ENCODE data around the gene PIH1D1. TPM values are rescaled to one million over a fixed set of nuclear protein-coding genes. Genes with fewer than 3 reads are reported as not detected.

PIH1D1 gene
- total RNA-seq, 2 donors from 2014 or later = 128 to 133 TPM

DNA sequence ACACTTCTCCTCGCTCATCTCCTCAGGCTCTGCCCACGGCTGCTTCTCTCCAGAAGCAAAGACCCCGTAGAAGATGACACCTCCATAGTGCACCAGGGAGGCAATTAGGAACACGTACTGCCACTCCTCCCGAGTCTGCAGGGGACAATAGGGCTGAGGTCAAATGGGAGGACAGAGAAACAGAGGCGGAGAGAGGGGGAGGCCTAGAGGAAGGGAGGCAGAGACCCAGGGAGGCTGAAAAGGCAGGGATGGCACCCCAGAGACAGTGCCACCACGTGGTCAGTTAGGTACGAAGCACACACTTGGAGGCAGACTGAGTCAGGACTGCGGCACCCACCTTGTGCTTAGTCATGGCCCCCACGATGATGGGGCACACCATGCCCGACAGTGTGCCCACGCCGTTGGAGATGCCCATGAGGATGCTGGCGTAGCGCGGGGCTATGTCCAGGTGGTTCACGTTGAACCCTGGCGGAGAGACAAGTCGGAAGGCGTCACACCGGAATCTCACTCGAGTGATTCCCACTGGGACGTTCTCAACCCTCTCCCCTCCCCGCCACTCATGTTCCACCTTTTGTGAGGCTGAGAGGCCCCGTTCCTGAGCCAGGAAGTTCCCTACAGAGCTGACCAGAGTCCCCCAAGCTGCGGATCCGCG lies 20.8 kb downstream of the PIH1D1 start:
- H3K9me3 Mint-ChIP-seq = peaks cover 17% of the 10 kb centered on the region
- H3K4me1 Mint-ChIP-seq = peaks cover 12% of the 10 kb centered on the region
- peak; percentile 59 for TF ChIP-seq CTCF (conservative IDR thresholded peaks at IDR 0.05)
- no peak overlapping the region for H3K4me3 Mint-ChIP-seq
- Histone ChIP-seq H3K4me1 (ENCODE audit: control insufficient read depth, insufficient read depth, low read length) (no peaks in the 10 kb centered on the region), H3K9ac (ENCODE audit: extremely low read depth, low read length, poor library complexity, severe bottlenecking) (no peak overlapping the region), H3K4me3 (ENCODE audit: low read length) (no peak overlapping the region), H3K27ac (ENCODE audit: low read depth, low read length) (no peak overlapping the region), H3K9me3 (ENCODE audit: control insufficient read depth, low read length) (no peaks in the 10 kb centered on the region), H3K27me3 (ENCODE audit: control insufficient read depth, insufficient read depth, low read length, poor library complexity, severe bottlenecking) (peaks cover 100% of the 10 kb centered on the region), H3K36me3 (ENCODE audit: control insufficient read depth, insufficient read depth, low read length) (no peaks in the 10 kb centered on the region)
- H3K27me3 Mint-ChIP-seq (ENCODE audit: insufficient read depth) = peaks cover 98% of the 10 kb centered on the region
- H3K27ac Mint-ChIP-seq = no peak overlapping the region
- no peak for DNase-seq
- H3K36me3 Mint-ChIP-seq (ENCODE audit: low read depth) = peaks cover 4% of the 10 kb centered on the region
- WGBS, 2 experiments (ENCODE audit: insufficient coverage in 1 of 2, insufficient read length in 1 of 2) = 77 to 80% methylated on average over 17 to 28 of the region's 28 CpGs

GRCh38 chr19:49430172-49430677 lies 21.4 kb downstream of the PIH1D1 start:
- Mint-ChIP-seq H3K27me3 (ENCODE audit: insufficient read depth) (peaks cover 98% of the 10 kb centered on the region), H3K36me3 (ENCODE audit: low read depth) (peaks cover 4% of the 10 kb centered on the region), H3K27ac (no peak overlapping the region), H3K4me3 (no peak overlapping the region), H3K9me3 (peaks cover 13% of the 10 kb centered on the region), H3K4me1 (peaks cover 16% of the 10 kb centered on the region)
- Histone ChIP-seq H3K9ac (ENCODE audit: extremely low read depth, low read length, poor library complexity, severe bottlenecking) (no peak overlapping the region), H3K4me1 (ENCODE audit: control insufficient read depth, insufficient read depth, low read length) (no peaks in the 10 kb centered on the region), H3K9me3 (ENCODE audit: control insufficient read depth, low read length) (no peaks in the 10 kb centered on the region), H3K27me3 (ENCODE audit: control insufficient read depth, insufficient read depth, low read length, poor library complexity, severe bottlenecking) (peaks cover 100% of the 10 kb centered on the region), H3K36me3 (ENCODE audit: control insufficient read depth, insufficient read depth, low read length) (no peaks in the 10 kb centered on the region), H3K27ac (ENCODE audit: low read depth, low read length) (no peak overlapping the region), H3K4me3 (ENCODE audit: low read length) (no peak overlapping the region)
- no peak for TF ChIP-seq CTCF (conservative IDR thresholded peaks at IDR 0.05)
- 83 to 91% methylated on average over 5 to 9 of the region's 9 CpGs for WGBS, 2 experiments (ENCODE audit: insufficient coverage in 1 of 2, insufficient read length in 1 of 2)
- DNase-seq = no peak

- no peak for TF ChIP-seq CTCF (conservative IDR thresholded peaks at IDR 0.05)
- Histone ChIP-seq H3K27ac (ENCODE audit: low read depth, low read length) (no peak overlapping the region), H3K4me1 (ENCODE audit: control insufficient read depth, insufficient read depth, low read length) (no peaks in the 10 kb centered on the region), H3K36me3 (ENCODE audit: control insufficient read depth, insufficient read depth, low read length) (no peaks in the 10 kb centered on the region), H3K9ac (ENCODE audit: extremely low read depth, low read length, poor library complexity, severe bottlenecking) (no peak overlapping the region), H3K4me3 (ENCODE audit: low read length) (peak overlapping the region; percentile 60), H3K9me3 (ENCODE audit: control insufficient read depth, low read length) (no peaks in the 10 kb centered on the region), H3K27me3 (ENCODE audit: control insufficient read depth, insufficient read depth, low read length, poor library complexity, severe bottlenecking) (peaks cover 100% of the 10 kb centered on the region)
- 31 to 57% methylated on average over 4 to 28 of the region's 29 CpGs for WGBS, 2 experiments (ENCODE audit: insufficient coverage in 1 of 2, insufficient read length in 1 of 2)
- peaks cover 4% of the 10 kb centered on the region for H3K36me3 Mint-ChIP-seq (ENCODE audit: low read depth)
- DNase-seq = no peak
- peaks cover 10% of the 10 kb centered on the region for H3K9me3 Mint-ChIP-seq
- H3K4me1 Mint-ChIP-seq = peaks cover 18% of the 10 kb centered on the region
- peaks cover 98% of the 10 kb centered on the region for H3K27me3 Mint-ChIP-seq (ENCODE audit: insufficient read depth)
- H3K27ac Mint-ChIP-seq = no peak overlapping the region
- H3K4me3 Mint-ChIP-seq = peak overlapping the region; percentile 50
Observed at GRCh38 chr19:49428547-49429451, 22.8 kb downstream of the PIH1D1 start.

All from endodermal cell (in vitro differentiated cells).